IMR-90 (cell line): Measurements from ENCODE around the gene OR2T29. TPM values are rescaled to one million over a fixed set of nuclear protein-coding genes. Genes with fewer than 3 reads are reported as not detected.
"Not testable (repeated sequence)": the region's sequence is repeated elsewhere in the genome, so short reads cannot be mapped to it uniquely, and the experiment has no call there.

Experiments used
- ATAC-seq: fragments of 200-7000 bp; cut with Tn5 transposase; 2 replicates; pipeline ENCODE4 v1.9.1; 2020; ENCODE audit warnings: low read depth, mild to moderate bottlenecking, moderate library complexity
- Bru-seq: library from RNA; stranded (reverse); fragments of 400-500 nt; gene quantifications from one replicate; lab custom pipeline; 2021; lab: Mats Ljungman, UMichigan
- BruChase-seq, 2 experiments: library from RNA; stranded (reverse); fragments of 400-500 nt; gene quantifications; one replicate each; lab custom pipeline; 2021; lab: Mats Ljungman, UMichigan
- BruUV-seq: library from RNA; stranded (reverse); fragments of 400-500 nt; replicated peaks from 2 replicates; lab custom pipeline; 2021; lab: Mats Ljungman, UMichigan
- CTCF ChIA-PET: fragments of 300-600 bp; formaldehyde crosslinking; extraction: SDS; loops from one replicate; lab custom pipeline; 2021; ENCODE audit warnings: antibody characterized with exemption; lab: Yijun Ruan, JAX
- POLR2A ChIA-PET: fragments of 300-600 bp; sonication (Branson Sonifier 250); formaldehyde crosslinking; loops from one replicate; lab custom pipeline; 2022; ENCODE audit warnings: antibody characterized with exemption; ENCODE audit not compliant: unreplicated experiment; lab: Charles Lee
- DNase-seq: peaks from one replicate; pipeline ENCODE4 v3.0.0; 2013
- H2AFZ ChIP-seq: replicated peaks from 2 replicates; pipeline ENCODE3; 2013; ENCODE audit warnings: low read length, mild to moderate bottlenecking; ENCODE audit not compliant: poor library complexity
- H2AK5ac ChIP-seq: 2 replicates; pipeline ENCODE4 v1.6.1; 2013; ENCODE audit warnings: low read depth, low read length, inconsistent platforms
- H2AK9ac ChIP-seq: replicated peaks from 2 replicates; pipeline ENCODE3; 2013; ENCODE audit warnings: mild to moderate bottlenecking, low read depth, low read length, moderate library complexity; ENCODE audit not compliant: poor library complexity
- H2BK120ac ChIP-seq: 2 replicates; pipeline ENCODE4 v1.6.1; 2013; ENCODE audit warnings: low read depth, low read length, inconsistent platforms
- H2BK15ac ChIP-seq: 3 replicates; pipeline ENCODE4 v1.6.1; 2013; ENCODE audit warnings: low read depth, low read length, inconsistent platforms
- H2BK20ac ChIP-seq: 2 replicates; pipeline ENCODE4 v1.6.1; 2013; ENCODE audit warnings: low read depth, mild to moderate bottlenecking, inconsistent platforms, low read length, moderate library complexity
- H2BK5ac ChIP-seq: 2 replicates; pipeline ENCODE4 v1.6.1; 2013; ENCODE audit warnings: mild to moderate bottlenecking, low read depth, low read length, inconsistent platforms; ENCODE audit not compliant: poor library complexity, severe bottlenecking
- H3K14ac ChIP-seq: replicated peaks from 2 replicates; pipeline ENCODE4 v1.6.1; 2013; ENCODE audit warnings: low read depth, low read length, inconsistent platforms
- H3K18ac ChIP-seq: 2 replicates; pipeline ENCODE4 v1.6.1; 2013; ENCODE audit warnings: low read depth, low read length, control low read depth
- H3K23ac ChIP-seq: 2 replicates; pipeline ENCODE4 v1.6.1; 2013; ENCODE audit warnings: low read depth, low read length, inconsistent platforms
- H3K27ac ChIP-seq: 2 replicates; pipeline ENCODE4 v1.5.1; 2013; ENCODE audit warnings: mild to moderate bottlenecking, control low read depth, low read length; ENCODE audit not compliant: insufficient read depth
- H3K27me3 ChIP-seq: 2 replicates; pipeline ENCODE4 v1.6.1; 2013; ENCODE audit warnings: low read length; ENCODE audit not compliant: control insufficient read depth, insufficient read depth
- H3K36me3 ChIP-seq: 2 replicates; pipeline ENCODE4 v1.6.1; 2013; ENCODE audit warnings: low read length, mixed read lengths; ENCODE audit not compliant: control insufficient read depth, insufficient read depth
- H3K4ac ChIP-seq: 2 replicates; pipeline ENCODE4 v1.6.1; 2013; ENCODE audit warnings: low read depth, low read length, inconsistent platforms
- H3K4me1 ChIP-seq: 2 replicates; pipeline ENCODE4 v1.6.1; 2013; ENCODE audit warnings: low read length, mixed read lengths; ENCODE audit not compliant: control insufficient read depth, insufficient read depth
- H3K4me2 ChIP-seq: 2 replicates; pipeline ENCODE4 v1.6.1; 2013; ENCODE audit warnings: low read depth, mild to moderate bottlenecking, control low read depth, low read length, moderate library complexity
- H3K4me3 ChIP-seq: 2 replicates; pipeline ENCODE4 v1.5.1; 2013; ENCODE audit warnings: low read depth, mild to moderate bottlenecking, control low read depth, low read length, moderate library complexity; ENCODE audit not compliant: insufficient read depth
- H3K56ac ChIP-seq: 2 replicates; pipeline ENCODE4 v1.6.1; 2013; ENCODE audit warnings: low read length, inconsistent platforms; ENCODE audit not compliant: insufficient read depth; ENCODE audit errors: extremely low read depth
- H3K79me1 ChIP-seq, 2 experiments: 2 replicates each; pipeline ENCODE4 v1.6.1; 2013; ENCODE audit warnings: low read length in 2 of 2, inconsistent platforms in 1 of 2, low read depth in 1 of 2
- H3K9ac ChIP-seq: 2 replicates; pipeline ENCODE4 v1.6.1; 2013; ENCODE audit warnings: low read depth, low read length, control low read depth
- H3K9me1 ChIP-seq: 2 replicates; pipeline ENCODE4 v1.6.1; 2013; ENCODE audit warnings: low read length, inconsistent platforms; ENCODE audit not compliant: insufficient read depth
- H3K9me3 ChIP-seq: 2 replicates; pipeline ENCODE4 v1.6.1; 2013; ENCODE audit warnings: low read length; ENCODE audit not compliant: control insufficient read depth, insufficient read depth
- H4K20me1 ChIP-seq: 2 replicates; pipeline ENCODE4 v1.6.1; 2013; ENCODE audit warnings: low read length, inconsistent platforms; ENCODE audit not compliant: insufficient read depth
- H4K5ac ChIP-seq: 2 replicates; pipeline ENCODE4 v1.6.1; 2013; ENCODE audit warnings: mild to moderate bottlenecking, low read depth, low read length, control low read depth
- H4K8ac ChIP-seq, 2 experiments: 2 replicates each; pipeline ENCODE4 v1.6.1; 2013; ENCODE audit warnings: low read depth in 2 of 2, low read length in 2 of 2, control low read depth in 1 of 2, inconsistent platforms in 1 of 2
- H4K91ac ChIP-seq: 2 replicates; pipeline ENCODE4 v1.6.1; 2013; ENCODE audit warnings: low read depth, low read length, inconsistent platforms; ENCODE audit not compliant: insufficient read depth
- WGBS, 2 experiments: methylation state at CpG; one replicate each; pipeline versions ENCODE4 v1.1.5 to v1.1.7; 2013; ENCODE audit warnings: missing lambda C conversion rate in 2 of 2; ENCODE audit not compliant: insufficient read length in 1 of 2; ENCODE audit errors: extremely low coverage in 2 of 2; 5-methylcytosine and 5-hydroxymethylcytosine counted together
- dilution Hi-C: fragments of 300-500 bp; cut with HindIII; formaldehyde crosslinking; loops from one replicate; pipeline ENCODE4 v1.14.3; 2018; ENCODE audit warnings: low sequenced_read_pairs; ENCODE audit not compliant: unreplicated experiment
- in situ Hi-C: fragments of 300-500 bp; cut with MboI; formaldehyde crosslinking; loops from 3 replicates; pipeline ENCODE4 v1.14.3; 2019; ENCODE audit warnings: low sequenced_read_pairs, inconsistent platforms, mixed read lengths
- intact Hi-C: fragments of 100-400 bp; cut with micrococcal nuclease; formaldehyde crosslinking; loops from 2 replicates; pipeline ENCODE4 v1.10.0; 2022
- long read RNA-seq: library from polyadenylated mRNA; unstranded; transcript quantifications from one replicate; pipeline ENCODE4 v2.0.0, GENCODE V29; 2021; ENCODE audit not compliant: unreplicated experiment
- polyA plus RNA-seq, 3 experiments: library from polyadenylated mRNA; depleted of rRNA; stranded (reverse); fragments of >200 nt; gene quantifications; 2 replicates each; pipeline ENCODE4 v1.2.3, GENCODE V29; 2012; ENCODE audit warnings: low replicate concordance in 1 of 3
- total RNA-seq: library from RNA; depleted of rRNA; stranded (reverse); fragments of >200 nt; gene quantifications from 2 replicates; pipeline ENCODE4 v1.2.3, GENCODE V29; 2012; rRNA removed

Gene OR2T29, protein sequence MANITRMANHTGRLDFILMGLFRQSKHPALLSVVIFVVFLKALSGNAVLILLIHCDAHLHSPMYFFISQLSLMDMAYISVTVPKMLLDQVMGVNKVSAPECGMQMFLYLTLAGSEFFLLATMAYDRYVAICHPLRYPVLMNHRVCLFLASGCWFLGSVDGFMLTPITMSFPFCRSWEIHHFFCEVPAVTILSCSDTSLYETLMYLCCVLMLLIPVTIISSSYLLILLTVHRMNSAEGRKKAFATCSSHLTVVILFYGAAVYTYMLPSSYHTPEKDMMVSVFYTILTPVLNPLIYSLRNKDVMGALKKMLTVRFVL
- total RNA-seq (not detected in 2 replicates), polyA plus RNA-seq (2012; rRNA removed) (not detected in 2 replicates), Bru-seq, nascent RNA (not detected), BruChase-seq, experiment 1, labeled RNA remaining after a 6-hour chase (not detected), BruChase-seq, experiment 2, labeled RNA remaining after a 2-hour chase (not detected)
- polyA plus RNA-seq (2012; cell fraction: cytosol; rRNA removed): not detected in 2 replicates
- not detected in 2 replicates for polyA plus RNA-seq (2012; cell fraction: nucleus; rRNA removed; ENCODE audit: low replicate concordance)
- long read RNA-seq: 0 reads

DNA sequence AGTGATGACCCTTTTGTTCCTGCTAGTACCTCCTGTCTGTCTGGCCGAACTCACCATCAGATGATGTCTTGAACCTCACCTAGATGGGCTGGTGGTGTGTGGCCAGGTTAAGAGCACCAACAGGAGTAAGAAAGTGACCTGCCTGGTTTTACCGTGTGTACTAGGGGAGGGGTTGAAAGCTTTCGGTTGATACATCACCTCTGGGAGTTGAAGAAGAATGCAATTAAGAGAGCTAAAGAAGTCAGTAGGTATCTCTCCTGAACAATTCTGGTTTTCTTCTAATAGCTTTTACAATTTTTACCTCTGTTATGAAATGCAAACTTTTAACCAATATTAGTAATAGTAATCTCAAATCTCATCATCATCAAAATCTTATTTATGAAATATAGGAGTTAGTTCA lies at the start of gene OR2T29:
TSS of gene OR2T29 (minus strand) at position 101 of the 400 bp plus-strand sequence. CDS start 3,281 bp downstream, outside the sequence.
- POLR2A ChIA-PET, H3K56ac ChIP-seq, H3K79me1 ChIP-seq, H3K9me3 ChIP-seq, H2AK9ac ChIP-seq, H3K18ac ChIP-seq, dilution Hi-C loops, H3K4me2 ChIP-seq, intact Hi-C loops, H2BK120ac ChIP-seq, H3K14ac ChIP-seq, H2BK5ac ChIP-seq, H3K27me3 ChIP-seq, H2BK20ac ChIP-seq, H4K20me1 ChIP-seq, in situ Hi-C loops, H3K9me1 ChIP-seq, H3K4me1 ChIP-seq, H4K5ac ChIP-seq, H2AFZ ChIP-seq, H4K91ac ChIP-seq, H3K23ac ChIP-seq, H2BK15ac ChIP-seq, H3K4ac ChIP-seq, H4K8ac ChIP-seq, H3K27ac ChIP-seq, H3K4me3 ChIP-seq, CTCF ChIA-PET, H3K9ac ChIP-seq, ATAC-seq, H2AK5ac ChIP-seq, BruUV-seq, DNase-seq, H3K36me3 ChIP-seq: not testable (repeated sequence)
- WGBS, 2 experiments: no CpG with 5 or more reads among the region's 3 CpGs
